HG03159 (cell line): Measurements from ENCODE around the gene CARHSP1.
"Not testable (repeated sequence)": the region's sequence is repeated elsewhere in the genome, so short reads cannot be mapped to it uniquely, and the experiment has no call there.

Source experiments
- ATAC-seq: cut with Tn5 transposase; IDR thresholded peaks from one replicate; pipeline ENCODE4 v1.9.1; 2021; ENCODE audit warnings: mild to moderate bottlenecking, moderate library complexity; ENCODE audit not compliant: unreplicated experiment

CARHSP1 gene

GRCh38 chr16:8868416-8869211 is at the start of gene CARHSP1:
TSS of gene CARHSP1 (minus strand) at chr16:8869006. CDS start at chr16:8859328, 9,678 bp downstream.
- ATAC-seq, result peak; percentile 59

GRCh38 chr16:8917336-8917735 is 48.5 kb upstream of the CARHSP1 start:
- ATAC-seq, result not testable (repeated sequence)

GRCh38 chr16:8916541-8917225 is 47.9 kb upstream of the CARHSP1 start:
- no peak for ATAC-seq

- no peak for ATAC-seq
Measured at GRCh38 chr16:8915722-8916301, 47.0 kb upstream of the CARHSP1 start.

- ATAC-seq, result no peak
Measured at GRCh38 chr16:8914098-8914497, 45.3 kb upstream of the CARHSP1 start.

GRCh38 chr16:8912793-8913192 is 44.0 kb upstream of the CARHSP1 start:
- ATAC-seq, result no peak

GRCh38 chr16:8910811-8911210 is 42.0 kb upstream of the CARHSP1 start:
- no peak for ATAC-seq

GRCh38 chr16:8908810-8909468 is 40.1 kb upstream of the CARHSP1 start:
- ATAC-seq, result no peak

- ATAC-seq, result no peak
Measured at GRCh38 chr16:8907096-8907495, 38.3 kb upstream of the CARHSP1 start.

- no peak for ATAC-seq
Measured at GRCh38 chr16:8905795-8906591, 37.2 kb upstream of the CARHSP1 start.

- ATAC-seq, result no peak
Measured at GRCh38 chr16:8905168-8905762, 36.5 kb upstream of the CARHSP1 start.

- ATAC-seq, result no peak
Measured at GRCh38 chr16:8904018-8904430, 35.2 kb upstream of the CARHSP1 start.

GRCh38 chr16:8903004-8903403 is 34.2 kb upstream of the CARHSP1 start:
- ATAC-seq, result no peak

- ATAC-seq, result no peak
Measured at GRCh38 chr16:8901320-8901861, 32.6 kb upstream of the CARHSP1 start.

GRCh38 chr16:8900343-8900742 is 31.5 kb upstream of the CARHSP1 start:
- ATAC-seq, result no peak

- no peak for ATAC-seq
Measured at GRCh38 chr16:8899709-8900317, 31.0 kb upstream of the CARHSP1 start.

GRCh38 chr16:8898660-8899318 is 30.0 kb upstream of the CARHSP1 start:
- no peak for ATAC-seq

- no peak for ATAC-seq
Measured at GRCh38 chr16:8894736-8895334, 26.0 kb upstream of the CARHSP1 start.
